GM19397 (cell line): ENCODE data around the gene TMEM82.

Experiments
- ATAC-seq: cut with Tn5 transposase; IDR thresholded peaks from one replicate; pipeline ENCODE4 v1.9.1; 2021; ENCODE audit warnings: mild to moderate bottlenecking, moderate library complexity; ENCODE audit not compliant: unreplicated experiment

Gene TMEM82

GRCh38 chr1:15755021-15755645, 12.8 kb downstream of the TMEM82 start:
- no peak for ATAC-seq

DNA sequence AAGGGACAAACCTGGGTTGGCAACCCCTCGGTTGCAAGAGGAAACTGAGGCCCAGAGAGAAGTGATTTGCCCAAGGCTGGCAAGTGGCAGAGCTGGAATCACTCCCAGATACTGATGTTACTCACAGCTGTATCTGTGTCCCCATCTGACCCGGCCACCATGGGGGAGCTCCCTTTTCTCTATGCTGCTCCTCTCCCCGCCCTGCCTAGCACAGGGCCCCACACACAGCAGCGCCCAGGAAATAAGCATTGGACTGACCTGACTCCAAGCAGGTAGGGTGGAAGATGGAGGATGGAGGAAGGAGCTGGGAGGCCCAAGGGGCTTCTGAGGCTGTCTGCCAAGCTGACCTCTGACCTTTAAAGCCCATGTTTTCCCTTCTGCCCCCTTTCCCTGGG, 13.3 kb downstream of the TMEM82 start:
- ATAC-seq: no peak

GRCh38 chr1:15756143-15757015, 14.1 kb downstream of the TMEM82 start:
- no peak for ATAC-seq

- ATAC-seq: no peak
Measured at GRCh38 chr1:15757016-15757543, 14.8 kb downstream of the TMEM82 start.

DNA sequence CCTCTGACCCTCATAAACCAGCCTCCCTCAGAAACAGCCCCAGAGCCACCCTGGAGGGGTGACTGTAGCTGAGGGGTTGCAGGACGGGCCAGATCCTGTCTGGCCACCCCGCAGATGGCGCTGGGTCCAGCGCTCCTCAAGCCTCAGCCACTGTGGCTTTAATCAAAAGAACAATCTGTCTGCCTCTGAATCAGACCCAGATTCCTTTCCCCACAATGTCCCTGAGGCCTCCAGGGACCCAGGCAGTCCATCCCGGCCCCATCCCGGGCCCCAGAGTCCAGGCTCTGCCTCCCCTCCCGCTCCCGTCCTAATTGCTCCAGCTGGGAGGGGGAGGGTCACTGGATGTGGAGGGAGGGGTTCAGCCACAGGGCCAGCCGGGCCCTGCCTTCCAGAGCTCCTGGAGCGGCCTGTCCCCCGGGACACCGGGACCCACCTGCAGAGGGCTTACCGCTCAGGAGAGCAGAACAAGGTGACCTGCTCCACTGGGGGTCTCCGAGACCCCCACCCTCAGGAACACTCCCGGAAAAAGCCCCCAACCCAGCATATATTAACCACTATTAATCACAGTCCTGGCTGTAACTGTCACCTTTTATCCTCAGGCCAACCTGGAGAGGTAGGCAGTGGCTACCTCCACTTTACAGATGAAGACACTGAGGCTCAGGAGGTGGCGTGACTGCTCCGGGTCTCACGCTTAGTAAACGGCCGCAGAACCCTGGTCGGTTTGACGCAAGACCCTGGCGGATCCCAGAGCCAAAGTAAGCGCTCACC, 15.5 kb downstream of the TMEM82 start:
- ATAC-seq: no peak

DNA sequence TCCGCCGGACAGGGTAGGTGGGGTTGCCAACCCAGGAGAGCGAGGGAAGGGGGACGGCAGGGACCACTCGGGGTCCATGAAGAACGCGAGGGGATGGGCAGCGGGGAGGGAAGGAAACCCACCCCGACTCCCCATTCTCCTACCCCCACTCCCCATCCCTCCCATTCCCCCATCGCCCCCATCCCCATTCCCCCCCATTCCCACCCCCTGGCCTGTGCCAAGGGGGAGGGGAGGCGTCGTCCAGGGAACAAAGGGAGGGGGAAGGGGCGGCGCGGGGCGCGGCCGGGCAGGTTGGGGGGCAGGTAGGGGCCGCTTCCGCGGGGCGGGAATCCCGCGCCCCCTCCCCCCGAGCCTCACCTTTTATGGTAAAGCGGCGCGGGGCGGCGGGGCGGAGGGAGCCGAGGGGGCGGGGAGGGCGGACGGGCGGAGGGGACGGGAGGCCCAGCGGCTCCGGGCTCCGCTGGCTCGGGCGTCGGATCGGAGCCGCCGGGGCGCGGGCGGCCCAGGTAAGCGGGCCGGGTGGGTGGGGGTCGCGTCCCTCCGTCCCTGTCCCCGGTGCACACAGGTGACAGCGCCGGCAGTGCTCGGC, 16.1 kb downstream of the TMEM82 start, which contains the start of gene FBLIM1:
Gene FBLIM1, plus strand, starts transcription at position 453 of the 589 bp plus-strand sequence. CDS start 6,189 bp downstream, outside the sequence.
- ATAC-seq: no peak

GRCh38 chr1:15758953-15759661, 16.8 kb downstream of the TMEM82 start:
- no peak for ATAC-seq

GRCh38 chr1:15760520-15761211, 18.4 kb downstream of the TMEM82 start:
- ATAC-seq: no peak

- ATAC-seq: no peak
Measured at GRCh38 chr1:15761366-15762128, 19.2 kb downstream of the TMEM82 start.

GRCh38 chr1:15762546-15762945, 20.2 kb downstream of the TMEM82 start:
- ATAC-seq: no peak

- no peak for ATAC-seq
Measured at GRCh38 chr1:15764269-15764764, 22.0 kb downstream of the TMEM82 start.

- ATAC-seq: no peak
Measured at GRCh38 chr1:15764890-15765289, 22.6 kb downstream of the TMEM82 start.

DNA sequence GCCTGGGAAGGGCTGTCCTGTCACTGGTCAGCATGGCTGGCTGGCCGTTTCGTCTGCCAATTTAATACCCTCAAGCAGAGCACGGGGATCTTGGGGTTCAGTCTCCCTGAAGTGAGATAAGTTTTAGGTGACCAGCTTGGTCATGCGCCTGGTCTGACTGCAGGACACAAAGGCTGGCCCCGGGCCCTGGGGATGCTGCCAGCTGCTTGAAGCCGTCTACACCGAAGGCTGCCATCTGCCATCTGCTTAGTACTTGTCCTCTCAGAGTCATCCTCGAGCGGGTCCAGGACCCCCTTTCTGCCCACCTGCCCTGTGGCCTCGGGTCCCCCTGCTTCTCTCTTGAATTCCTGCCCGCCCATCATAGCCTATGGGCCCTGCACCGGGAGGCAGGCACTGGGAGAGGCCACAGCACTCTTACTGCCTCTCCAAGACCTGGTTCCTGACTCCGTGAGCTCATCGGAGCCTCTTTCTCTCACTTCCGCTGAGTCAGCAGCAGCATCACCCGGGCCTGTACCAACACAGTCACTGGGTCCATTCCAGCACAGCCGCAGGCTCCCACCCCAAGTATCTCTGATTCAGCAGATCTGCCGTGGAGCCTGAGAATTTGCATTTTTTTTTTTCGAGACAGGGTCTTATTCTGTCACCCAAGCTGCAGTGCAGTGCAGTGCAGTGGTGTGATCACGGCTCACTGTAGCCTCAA, 23.3 kb downstream of the TMEM82 start:
- ATAC-seq: no peak

DNA sequence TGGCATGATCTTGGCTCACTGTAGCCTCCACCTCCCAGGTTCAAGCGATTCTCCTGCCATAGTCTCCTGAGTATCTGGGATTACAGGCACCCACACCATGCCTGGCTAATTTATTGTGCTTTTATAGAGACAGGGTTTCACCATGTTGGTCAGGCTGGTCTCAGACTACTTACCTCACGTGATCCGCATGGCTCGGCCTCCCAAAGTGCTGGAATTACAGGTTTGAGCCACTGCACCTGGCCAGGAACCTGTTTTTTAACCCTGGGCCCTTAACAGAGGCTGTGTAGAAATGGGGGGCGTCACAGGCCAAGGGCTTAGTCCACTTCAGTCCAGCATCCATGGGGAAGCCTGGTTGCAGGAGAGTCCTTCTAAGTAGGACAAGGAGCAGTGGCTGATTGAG, 25.6 kb downstream of the TMEM82 start:
- no peak for ATAC-seq

- ATAC-seq: no peak
Measured at GRCh38 chr1:15768388-15768787, 26.1 kb downstream of the TMEM82 start.

GRCh38 chr1:15770313-15770962, 28.1 kb downstream of the TMEM82 start:
- ATAC-seq: no peak

GRCh38 chr1:15771836-15772515, 29.7 kb downstream of the TMEM82 start:
- no peak for ATAC-seq
